Ovary (tissue), 9 donors: Measurements from ENCODE around the gene EFNA5. TPM values are rescaled to one million over a fixed set of nuclear protein-coding genes. Genes with fewer than 3 reads are reported as not detected.

Experiments used
- DNase-seq, 5 donors: peaks; one replicate each; pipeline ENCODE4 v3.0.0-alpha.2; 2019 to 2020
- H3K27ac ChIP-seq, 2 donors: fragments of 200-600 bp; one replicate each; pipeline versions ENCODE4 v1.5.1 to v1.8.0; 2019 to 2022
- H3K27me3 ChIP-seq: fragments of 200-600 bp; one replicate; pipeline ENCODE4 v1.8.0; 2022
- H3K36me3 ChIP-seq: fragments of 200-600 bp; sonication (generic); one replicate; pipeline ENCODE4 v1.5.1; 2019
- H3K4me1 ChIP-seq: one replicate; pipeline ENCODE4 v1.8.1; 2013; ENCODE audit warnings: mild to moderate bottlenecking, moderate library complexity; ENCODE audit not compliant: insufficient read depth
- H3K4me3 ChIP-seq: fragments of 200-600 bp; sonication (generic); one replicate; pipeline ENCODE4 v1.5.1; 2017
- H3K9me3 ChIP-seq, 2 donors: fragments of 200-600 bp in 1 of 2; sonication (generic) in 1 of 2; one replicate each; pipeline versions ENCODE4 v1.5.1 to v1.8.1; 2013 to 2019; ENCODE audit warnings: mild to moderate bottlenecking in 1 of 2, moderate library complexity in 1 of 2
- CTCF ChIP-seq, 3 donors: fragments of 450-650 bp in 2 of 3; fragments of 200-600 bp in 1 of 3; IDR thresholded peaks; one replicate each; pipeline versions ENCODE4 v1.5.1 to v1.8.0; 2016 to 2022; ENCODE audit warnings: antibody characterized with exemption in 3 of 3, mild to moderate bottlenecking in 1 of 3
- EP300 ChIP-seq: sonication (generic); formaldehyde crosslinking; IDR thresholded peaks from one replicate; pipeline ENCODE4 v1.6.1; 2017; ENCODE audit warnings: antibody characterized with exemption
- POLR2A ChIP-seq: fragments of 450-650 bp; IDR thresholded peaks from one replicate; pipeline ENCODE4 v1.6.1; 2017; ENCODE audit warnings: antibody characterized with exemption, mild to moderate bottlenecking, moderate library complexity
- WGBS, 3 donors: extraction: QIAGEN DNeasy Blood & Tissue Kit in 1 of 3; methylation state at CpG; one replicate each; pipeline versions ENCODE4 v1.1.5 to v1.1.7; 2013 to 2017; 5-methylcytosine and 5-hydroxymethylcytosine counted together
- intact Hi-C, 4 donors: fragments of 100-400 bp; cut with DNase I; formaldehyde crosslinking; loops; one replicate each; pipeline versions ENCODE4 v1.11.0 to v1.15.1; 2022 to 2023
- polyA plus RNA-seq, 2 donors: library from polyadenylated mRNA; stranded (reverse); fragments of 200-250 nt in 1 of 2; fragments of 350-450 nt in 1 of 2; fragmentation: Illumina TruSeq in 1 of 2; extraction: RNeasy Lipid Tissue Mini Kit (QIAGEN cat#74804) in 1 of 2; gene quantifications; one replicate each; pipeline ENCODE4 v1.2.3, GENCODE V29; 2013 to 2014
- total RNA-seq, 7 donors: library from RNA; depleted of rRNA in 2 of 7; stranded (reverse); fragments of >200 nt in 2 of 7; fragmentation: NEBNext Ultra II Directional in 3 of 7; extraction: Animal tissue kit (Norgen Biotek cat#: 25700) in 3 of 7; gene quantifications; one replicate each; pipeline versions ENCODE4 v1.1.0 to v1.2.4, GENCODE V29; 2016 to 2023
- donor health status: DM: no; HTN: no; CAD: no; lungs with moderate emphysema.
- donor health status: DM: no; HTN: no; CAD: no.
- donor health status: Bipolar disorder and iron deficiency.
- donor health status: DM: yes; HTN: yes; CAD: no.
- donor health status: DM: no; HTN: no; CAD: no.
- donor health status: DM: yes; HTN: yes; CAD: no.

EFNA5 gene
- total and polyA plus RNA-seq, 9 donors: 1.5 to 20.6 (median 7.7) TPM

- WGBS, 3 donors: 89 to 93% (median 91%) methylated on average over 2 of the region's 2 CpGs
- H3K4me1 ChIP-seq: no peaks in the 10 kb centered on the region
- H3K36me3 ChIP-seq: no peaks in the 10 kb centered on the region
- no peak overlapping the region for H3K27ac ChIP-seq
- intact Hi-C loops: no loop called here
- no peaks in the 10 kb centered on the region for H3K9me3 ChIP-seq
- no peak for TF ChIP-seq EP300
- TF ChIP-seq CTCF (IDR thresholded peaks at IDR 0.05): no peak
- TF ChIP-seq POLR2A: no peak
- H3K4me3 ChIP-seq: no peak overlapping the region
- no peaks in the 10 kb centered on the region for H3K27me3 ChIP-seq
- no peak for DNase-seq
Observed at GRCh38 chr5:107712359-107712870, 41.7 kb upstream of the EFNA5 start.

DNA sequence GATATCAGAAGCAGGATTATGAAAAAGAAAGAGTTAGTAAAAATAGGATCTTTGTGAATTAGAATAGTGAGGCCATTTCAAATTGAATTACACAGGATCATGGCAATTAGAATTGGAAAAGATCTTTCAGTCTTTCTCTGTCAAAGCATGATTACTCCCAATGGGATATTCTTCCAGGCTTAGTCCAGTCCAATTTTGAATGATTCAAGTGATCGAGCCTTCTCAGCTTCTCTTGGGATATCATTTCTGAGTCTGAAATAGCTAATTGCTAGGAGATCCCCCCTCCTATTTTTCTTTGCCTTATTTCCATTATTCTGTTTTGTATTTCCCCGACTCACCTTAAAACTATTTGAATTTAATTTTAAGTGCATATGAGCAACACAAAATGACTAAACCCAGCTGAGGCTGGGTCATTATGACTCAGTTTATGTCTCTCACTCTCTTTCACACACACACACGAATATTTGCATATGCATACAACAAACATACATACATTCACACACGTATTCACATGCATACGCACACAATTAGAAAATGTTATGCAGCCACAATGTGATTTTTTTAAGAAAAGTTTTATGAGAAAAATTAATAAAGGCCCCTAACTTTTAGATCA is 34.8 kb upstream of the EFNA5 start:
- DNase-seq: no peak
- Histone ChIP-seq H3K4me3 (no peak overlapping the region), H3K27ac (no peak overlapping the region), H3K4me1 (no peaks in the 10 kb centered on the region), H3K36me3 (no peaks in the 10 kb centered on the region), H3K27me3 (no peaks in the 10 kb centered on the region), H3K9me3 (no peaks in the 10 kb centered on the region)
- TF ChIP-seq POLR2A (no peak), EP300 (no peak), CTCF (IDR thresholded peaks at IDR 0.05) (no peak)
- intact Hi-C loops: loop anchor here in 1 of 4 donors (5.0 kb wide), 1 partner anchor 1668 kb away; no protein-coding TSS in a partner anchor
- WGBS, 3 donors: 73 to 78% (median 73%) methylated on average over 5 of the region's 5 CpGs

DNA sequence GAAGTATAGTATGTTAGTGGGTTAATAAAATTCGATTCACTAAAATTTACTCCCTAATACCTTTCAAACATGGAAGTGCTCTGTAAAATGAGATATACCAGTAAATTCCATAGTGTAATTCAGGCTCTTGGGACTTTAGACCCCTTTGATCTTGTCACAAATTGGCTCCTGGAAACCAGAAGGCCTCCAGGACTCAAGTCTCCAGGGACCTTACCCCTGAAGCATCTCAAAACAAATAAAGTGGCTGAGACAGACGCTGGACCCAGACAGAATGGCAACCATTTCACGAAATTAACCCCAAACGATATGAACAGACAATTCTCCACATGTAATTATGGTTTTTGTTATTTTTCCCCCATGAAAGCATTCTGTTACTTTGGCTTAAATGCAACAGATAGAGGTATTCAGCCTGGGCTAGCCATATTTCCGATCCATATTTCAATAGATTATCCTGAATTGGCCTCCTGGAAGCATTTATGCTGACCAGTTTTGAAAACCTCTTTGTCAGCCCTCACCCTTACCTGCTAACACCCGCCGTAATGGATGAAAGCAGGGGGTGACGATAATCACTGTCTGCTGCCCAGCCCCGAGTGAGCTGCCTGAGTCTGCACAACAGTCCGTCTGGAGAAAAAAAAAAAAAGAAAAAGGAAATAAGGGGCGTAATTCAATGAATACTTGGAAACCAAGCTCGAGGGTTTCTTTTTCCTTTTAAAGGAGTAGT is 34.1 kb upstream of the EFNA5 start:
- no peak overlapping the region for H3K27ac ChIP-seq
- H3K36me3 ChIP-seq: no peaks in the 10 kb centered on the region
- H3K27me3 ChIP-seq: no peaks in the 10 kb centered on the region
- TF ChIP-seq EP300 (no peak), CTCF (IDR thresholded peaks at IDR 0.05) (no peak), POLR2A (no peak)
- 44 to 52% (median 47%) methylated on average over 12 of the region's 12 CpGs for WGBS, 3 donors
- no peaks in the 10 kb centered on the region for H3K9me3 ChIP-seq
- intact Hi-C loops: loop anchor here in 1 of 4 donors (5.0 kb wide), 1 partner anchor 1668 kb away; no protein-coding TSS in a partner anchor
- DNase-seq: no peak
- H3K4me3 ChIP-seq: no peak overlapping the region
- H3K4me1 ChIP-seq: no peaks in the 10 kb centered on the region

GRCh38 chr5:107700481-107700880 is 29.7 kb upstream of the EFNA5 start:
- H3K4me3 ChIP-seq: no peak overlapping the region
- no peaks in the 10 kb centered on the region for H3K36me3 ChIP-seq
- H3K4me1 ChIP-seq: no peaks in the 10 kb centered on the region
- no peak for TF ChIP-seq CTCF (IDR thresholded peaks at IDR 0.05)
- no peak for TF ChIP-seq POLR2A
- TF ChIP-seq EP300: no peak
- no peak for DNase-seq
- intact Hi-C loops: no loop called here
- H3K9me3 ChIP-seq: no peaks in the 10 kb centered on the region
- no peaks in the 10 kb centered on the region for H3K27me3 ChIP-seq
- H3K27ac ChIP-seq: no peak overlapping the region
